Measurements from ENCODE around the gene MSN. TPM values are rescaled to one million over a fixed set of nuclear protein-coding genes. Genes with fewer than 3 reads are reported as not detected.

The MSN gene
- total and polyA plus RNA-seq, 2 of the 13 experiments (the other 11 are each of a cell fraction or from before 2014, with no cell fraction given), result 0.15 TPM; not detected in 1

DNA sequence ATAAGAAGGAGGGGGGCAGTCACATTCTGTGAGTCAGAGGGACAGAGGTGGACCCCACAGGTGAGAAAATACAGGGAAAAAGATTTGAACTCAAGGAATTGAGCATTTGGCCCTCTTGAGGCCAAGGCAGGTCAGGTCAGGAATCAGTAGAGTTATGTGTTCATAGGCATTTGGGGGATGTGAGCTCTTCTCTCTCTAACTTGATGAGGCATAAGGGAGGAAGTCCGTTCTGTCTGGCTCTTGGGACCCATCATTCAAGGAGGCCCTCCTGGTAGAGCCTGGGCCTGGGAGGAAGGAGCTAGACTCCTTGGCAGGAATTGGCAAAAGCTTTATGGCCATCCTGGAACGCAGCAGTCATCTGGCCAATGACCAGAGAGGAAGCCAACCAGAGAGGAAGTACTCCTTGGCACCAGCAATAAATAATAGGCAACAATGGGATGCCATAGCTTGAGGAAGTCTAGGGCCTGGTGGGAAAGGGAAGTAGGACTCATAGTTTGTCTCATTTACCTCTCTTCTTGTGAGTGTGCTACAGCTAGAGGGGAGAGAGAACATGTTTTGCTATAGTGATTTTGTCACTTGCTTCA is 53.0 kb downstream of the MSN start:
- TF ChIP-seq SPEN (CRISPR knock-in tag; IDR thresholded peaks at IDR 0.05; ENCODE audit: low read depth) (no peak), HCFC1 (IDR thresholded peaks at IDR 0.05; ENCODE audit: low read depth, low read length) (no peak), ZNF335 (CRISPR knock-in tag; IDR thresholded peaks at IDR 0.05) (no peak), ZNF101 (CRISPR knock-in tag; IDR thresholded peaks at IDR 0.05; ENCODE audit: borderline replicate concordance, low read depth) (no peak)

DNA sequence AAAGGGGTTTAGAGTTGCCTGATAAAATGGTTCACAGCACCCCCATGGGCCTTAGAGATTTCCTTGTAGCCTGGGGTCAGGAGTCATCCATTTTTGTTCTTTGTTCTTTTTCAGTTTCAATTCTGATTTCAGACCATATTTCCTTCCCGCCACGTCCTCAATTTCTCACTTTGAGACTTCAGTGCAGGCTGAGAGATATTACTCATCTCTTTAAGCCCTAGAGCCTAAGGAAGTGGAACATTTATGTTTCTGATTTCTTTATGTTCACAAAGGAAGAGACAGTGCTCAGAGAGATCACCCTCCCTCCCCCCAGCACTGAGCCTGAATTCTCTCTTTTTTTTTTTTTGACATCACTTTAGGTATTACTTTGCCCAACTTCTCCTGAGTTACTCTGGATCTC is 56.3 kb downstream of the MSN start:
- Histone ChIP-seq H3K36me3 (replicated peaks in 1 of 2; ENCODE audit: control insufficient read depth in 1 of 2, insufficient read depth in 2 of 2, low read length in 2 of 2) (no peaks in the 10 kb centered on the region), H2AFZ (ENCODE audit: low read length) (no peak overlapping the region), H3K79me2 (ENCODE audit: insufficient read depth, low read length) (no peaks in the 10 kb centered on the region), H3K4me1 (ENCODE audit: insufficient read depth, low read length) (no peaks in the 10 kb centered on the region), H3K4me3 (replicated peaks in 1 of 3; ENCODE audit: insufficient read depth in 1 of 3, low read depth in 2 of 3, low read length in 3 of 3) (no peak overlapping the region), H3K4me2 (ENCODE audit: low read depth, low read length) (no peak overlapping the region), H3K27ac (ENCODE audit: extremely low read length, insufficient read depth, low read length) (no peak overlapping the region), H3K9me3 (ENCODE audit: low read length) (no peaks in the 10 kb centered on the region), H4K20me1 (ENCODE audit: insufficient read depth, low read length) (no peaks in the 10 kb centered on the region), H3K27me3 (ENCODE audit: control insufficient read depth in 1 of 2, insufficient read depth in 2 of 2, low read length in 2 of 2) (no peaks in the 10 kb centered on the region), H3K9ac (ENCODE audit: insufficient read depth, low read depth, low read length) (no peak overlapping the region)
- in situ Hi-C loops (cut with HindIII; ENCODE audit: extremely low pct_ligation_motif_present, low pct_unique_long_range_greater_than_20kb), result no loop called here
- intact Hi-C loops (cut with micrococcal nuclease; ENCODE audit: unreplicated experiment), result no loop called here
- POLR2A ChIA-PET, result no interaction called here
- no TSS peak for BruUV-seq (replicated peaks)
- ATAC-seq, result no peak
- WGBS (ENCODE audit: low lambda C conversion rate), result 0% methylated on average over 2 of the region's 2 CpGs
- no peak for DNase-seq (ENCODE audit: low spot score)
- no peak for TF ChIP-seq BORCS8-MEF2B (CRISPR knock-in tag; IDR thresholded peaks at IDR 0.05)
- TF ChIP-seq ZKSCAN8 (CRISPR knock-in tag; IDR thresholded peaks at IDR 0.05; ENCODE audit: borderline replicate concordance), result no peak
- no peak for TF ChIP-seq POGK (CRISPR knock-in tag; conservative IDR thresholded peaks at IDR 0.05)
- TF ChIP-seq SOX13 (IDR thresholded peaks at IDR 0.05), result no peak
- TF ChIP-seq SOX13 (CRISPR knock-in tag; conservative IDR thresholded peaks at IDR 0.05 in 1 of 2, IDR thresholded peaks at IDR 0.05 in 1 of 2), result no peak
- no peak for FAIRE-seq
- CTCF ChIA-PET (ENCODE audit: low intra/inter-chr PET ratio, low total read pairs), result no interaction called here

More for the DNA sequence above, 53.0 kb downstream of the MSN start:
- WGBS (ENCODE audit: low lambda C conversion rate), result no CpG with 5 or more reads among the region's 2 CpGs
- Histone ChIP-seq H3K9me3 (ENCODE audit: low read length) (no peaks in the 10 kb centered on the region), H3K9ac (ENCODE audit: insufficient read depth, low read depth, low read length) (no peak overlapping the region), H3K27me3 (ENCODE audit: control insufficient read depth in 1 of 2, insufficient read depth in 2 of 2, low read length in 2 of 2) (no peaks in the 10 kb centered on the region), H3K4me3 (replicated peaks in 1 of 3; ENCODE audit: insufficient read depth in 1 of 3, low read depth in 2 of 3, low read length in 3 of 3) (no peak overlapping the region), H3K36me3 (replicated peaks in 1 of 2; ENCODE audit: control insufficient read depth in 1 of 2, insufficient read depth in 2 of 2, low read length in 2 of 2) (no peaks in the 10 kb centered on the region), H3K27ac (ENCODE audit: extremely low read length, insufficient read depth, low read length) (no peak overlapping the region), H3K4me1 (ENCODE audit: insufficient read depth, low read length) (no peaks in the 10 kb centered on the region), H2AFZ (ENCODE audit: low read length) (no peak overlapping the region), H3K4me2 (ENCODE audit: low read depth, low read length) (no peak overlapping the region), H3K79me2 (ENCODE audit: insufficient read depth, low read length) (no peaks in the 10 kb centered on the region), H4K20me1 (ENCODE audit: insufficient read depth, low read length) (no peaks in the 10 kb centered on the region)
- FAIRE-seq (no peak), ATAC-seq (no peak), DNase-seq (ENCODE audit: low spot score) (no peak)
- intact Hi-C loops (cut with micrococcal nuclease; ENCODE audit: unreplicated experiment) (no loop called here), in situ Hi-C loops (cut with HindIII; ENCODE audit: extremely low pct_ligation_motif_present, low pct_unique_long_range_greater_than_20kb) (no loop called here)
- BruUV-seq (replicated peaks), result no TSS peak
- ChIA-PET CTCF (ENCODE audit: low intra/inter-chr PET ratio, low total read pairs) (no interaction called here), POLR2A (no interaction called here)

Data from HepG2 (cell line).